Adipocyte (in vitro differentiated cells): Measurements from ENCODE around the gene TCOF1.

Experiments used
- DNase-seq: peaks from one replicate; pipeline ENCODE4 v3.0.0-alpha.2; 2015; ENCODE audit warnings: low read depth
- H3K27me3 ChIP-seq: replicated peaks from 2 replicates; pipeline ENCODE4 v1.7.0; 2013; ENCODE audit warnings: mild to moderate bottlenecking, low read length, moderate library complexity; ENCODE audit not compliant: control insufficient read depth, insufficient read depth
- H3K36me3 ChIP-seq: 2 replicates; pipeline ENCODE4 v1.7.0; 2013; ENCODE audit warnings: low read length, mild to moderate bottlenecking, moderate library complexity; ENCODE audit not compliant: control insufficient read depth, insufficient read depth, severe bottlenecking
- H3K4me1 ChIP-seq: 2 replicates; pipeline ENCODE4 v1.7.0; 2013; ENCODE audit warnings: mild to moderate bottlenecking, low read length, moderate library complexity; ENCODE audit not compliant: control insufficient read depth, insufficient read depth
- H3K4me3 ChIP-seq: 2 replicates; pipeline ENCODE4 v1.7.0; 2013; ENCODE audit warnings: mild to moderate bottlenecking, low read length, moderate library complexity
- H3K9ac ChIP-seq: 2 replicates; pipeline ENCODE4 v1.7.0; 2013; ENCODE audit warnings: mild to moderate bottlenecking, low read length, moderate library complexity
- H3K9me3 ChIP-seq: 2 replicates; pipeline ENCODE4 v1.7.0; 2013; ENCODE audit warnings: mild to moderate bottlenecking, low read length, moderate library complexity; ENCODE audit not compliant: control insufficient read depth

The TCOF1 gene

GRCh38 chr5:150327139-150327538, 30.4 kb upstream of the TCOF1 start:
- H3K27me3 ChIP-seq, result peaks cover 4% of the 10 kb centered on the region
- no peaks in the 10 kb centered on the region for H3K36me3 ChIP-seq
- peaks cover 20% of the 10 kb centered on the region for H3K4me1 ChIP-seq
- no peaks in the 10 kb centered on the region for H3K9me3 ChIP-seq
- DNase-seq, result no peak
- no peak overlapping the region for H3K4me3 ChIP-seq
- no peak overlapping the region for H3K9ac ChIP-seq

GRCh38 chr5:150328515-150328914, 29.0 kb upstream of the TCOF1 start:
- Histone ChIP-seq H3K9me3 (no peaks in the 10 kb centered on the region), H3K9ac (no peak overlapping the region), H3K4me1 (peaks cover 20% of the 10 kb centered on the region), H3K4me3 (no peak overlapping the region), H3K27me3 (peaks cover 4% of the 10 kb centered on the region), H3K36me3 (no peaks in the 10 kb centered on the region)
- DNase-seq, result no peak

DNA sequence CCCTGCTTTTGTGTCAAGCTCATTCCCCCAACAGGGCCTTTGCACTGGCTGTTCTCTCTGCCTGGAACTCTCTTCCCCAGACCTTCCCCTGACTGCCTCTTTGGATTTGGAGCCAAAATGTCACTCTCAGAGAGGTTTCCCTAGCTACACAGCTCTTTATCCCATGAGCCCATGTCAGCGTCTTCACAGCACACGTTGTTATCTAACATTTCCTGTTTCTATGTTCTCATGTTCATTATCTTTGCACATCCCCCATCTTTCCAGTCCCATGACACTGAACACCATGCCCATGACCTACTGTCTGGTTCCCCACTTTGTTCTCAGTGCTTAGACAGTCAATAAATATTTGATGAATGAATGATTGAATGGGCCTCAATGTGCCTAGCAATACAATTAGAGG, 28.5 kb upstream of the TCOF1 start:
- DNase-seq, result no peak
- no peaks in the 10 kb centered on the region for H3K36me3 ChIP-seq
- peaks cover 20% of the 10 kb centered on the region for H3K4me1 ChIP-seq
- no peak overlapping the region for H3K4me3 ChIP-seq
- peaks cover 4% of the 10 kb centered on the region for H3K27me3 ChIP-seq
- no peaks in the 10 kb centered on the region for H3K9me3 ChIP-seq
- H3K9ac ChIP-seq, result no peak overlapping the region

- Histone ChIP-seq H3K27me3 (peaks cover 4% of the 10 kb centered on the region), H3K4me3 (no peak overlapping the region), H3K9ac (no peak overlapping the region), H3K36me3 (no peaks in the 10 kb centered on the region), H3K9me3 (no peaks in the 10 kb centered on the region), H3K4me1 (peaks cover 20% of the 10 kb centered on the region)
- no peak for DNase-seq
Measured at GRCh38 chr5:150329881-150330876, 27.3 kb upstream of the TCOF1 start.

- Histone ChIP-seq H3K9ac (no peak overlapping the region), H3K9me3 (no peaks in the 10 kb centered on the region), H3K27me3 (no peaks in the 10 kb centered on the region), H3K36me3 (no peaks in the 10 kb centered on the region), H3K4me3 (no peak overlapping the region), H3K4me1 (peaks cover 18% of the 10 kb centered on the region)
- no peak for DNase-seq
Measured at GRCh38 chr5:150333400-150333799, 24.1 kb upstream of the TCOF1 start.

DNA sequence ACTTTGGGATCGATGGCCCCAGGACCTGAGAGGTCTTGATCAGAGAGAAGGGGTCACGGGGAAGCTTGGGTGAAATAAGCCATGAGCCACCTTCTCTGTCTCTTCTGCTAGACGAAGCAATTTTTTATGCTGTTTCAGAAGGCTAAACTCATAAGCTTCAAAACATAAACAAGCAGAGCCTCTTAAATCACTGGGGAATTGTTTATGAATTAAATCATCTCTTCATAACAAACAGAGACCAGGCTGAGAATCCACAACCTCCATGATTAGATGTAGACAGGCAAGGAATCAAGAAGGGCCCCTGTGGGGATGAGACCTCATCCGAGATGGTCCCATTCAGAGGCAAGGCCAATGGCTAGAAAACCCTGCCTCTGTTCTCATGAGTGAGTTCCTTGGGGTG, 21.7 kb upstream of the TCOF1 start:
- Histone ChIP-seq H3K4me3 (no peak overlapping the region), H3K4me1 (no peaks in the 10 kb centered on the region), H3K9ac (no peak overlapping the region), H3K9me3 (no peaks in the 10 kb centered on the region), H3K27me3 (no peaks in the 10 kb centered on the region), H3K36me3 (no peaks in the 10 kb centered on the region)
- DNase-seq, result peak; percentile 15

DNA sequence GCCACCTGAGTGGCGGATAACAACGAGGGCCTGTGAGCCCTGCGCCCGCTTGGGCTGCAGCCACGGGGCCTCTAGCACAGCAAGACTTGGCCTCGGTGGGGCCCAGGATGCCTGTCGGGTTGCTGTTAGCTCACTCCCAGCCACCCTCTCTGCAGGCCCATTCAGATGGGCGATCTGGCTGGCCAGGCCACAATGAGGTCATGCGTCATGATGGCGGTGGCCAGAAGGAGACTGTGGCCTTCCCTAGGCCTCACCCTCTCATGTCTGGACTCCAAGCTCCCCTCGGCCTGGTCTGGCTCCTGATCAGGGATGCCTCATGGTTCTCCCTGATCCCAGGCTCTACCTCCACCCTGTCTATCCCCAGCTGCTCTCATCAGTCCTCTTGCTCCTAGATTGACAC, 19.0 kb upstream of the TCOF1 start:
- Histone ChIP-seq H3K9ac (no peak overlapping the region), H3K36me3 (no peaks in the 10 kb centered on the region), H3K4me1 (no peaks in the 10 kb centered on the region), H3K27me3 (no peaks in the 10 kb centered on the region), H3K9me3 (no peaks in the 10 kb centered on the region), H3K4me3 (no peak overlapping the region)
- no peak for DNase-seq

DNA sequence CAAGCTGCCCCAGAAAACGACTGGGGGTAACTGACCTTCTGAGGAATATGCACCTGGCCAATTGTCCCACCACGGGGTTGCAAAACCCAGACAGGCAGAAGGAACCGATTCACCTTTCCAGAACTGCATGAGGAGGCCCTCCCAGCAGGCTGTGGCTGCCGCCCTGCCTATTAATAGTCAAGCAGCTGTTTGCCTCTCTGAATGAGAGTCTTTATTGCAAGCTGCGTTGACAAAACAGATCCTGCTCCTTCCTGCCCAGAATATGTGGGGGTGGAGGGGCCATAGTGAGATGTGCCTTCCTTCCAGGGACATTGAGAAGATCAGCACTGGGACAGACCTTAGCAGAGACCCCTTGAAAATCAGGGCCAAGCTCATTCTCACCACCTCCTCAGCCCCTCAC, 18.3 kb upstream of the TCOF1 start:
- no peaks in the 10 kb centered on the region for H3K36me3 ChIP-seq

GRCh38 chr5:150339841-150340240, 17.7 kb upstream of the TCOF1 start:
- Histone ChIP-seq H3K9me3 (no peaks in the 10 kb centered on the region), H3K4me1 (no peaks in the 10 kb centered on the region)

More for the DNA sequence above, 18.3 kb upstream of the TCOF1 start:
- H3K9ac ChIP-seq, result no peak overlapping the region
- no peaks in the 10 kb centered on the region for H3K4me1 ChIP-seq
- no peak for DNase-seq
- H3K4me3 ChIP-seq, result no peak overlapping the region
- H3K9me3 ChIP-seq, result no peaks in the 10 kb centered on the region
- H3K27me3 ChIP-seq, result no peaks in the 10 kb centered on the region

GRCh38 chr5:150340614-150341255, 16.8 kb upstream of the TCOF1 start:
- no peaks in the 10 kb centered on the region for H3K9me3 ChIP-seq
- no peaks in the 10 kb centered on the region for H3K27me3 ChIP-seq
- no peaks in the 10 kb centered on the region for H3K4me1 ChIP-seq
- no peak overlapping the region for H3K9ac ChIP-seq
- no peak for DNase-seq
- H3K4me3 ChIP-seq, result no peak overlapping the region
- H3K36me3 ChIP-seq, result no peaks in the 10 kb centered on the region

More at GRCh38 chr5:150339841-150340240, 17.7 kb upstream of the TCOF1 start:
- no peak overlapping the region for H3K9ac ChIP-seq
- DNase-seq, result no peak
- H3K36me3 ChIP-seq, result no peaks in the 10 kb centered on the region
- no peaks in the 10 kb centered on the region for H3K27me3 ChIP-seq
- H3K4me3 ChIP-seq, result no peak overlapping the region

DNA sequence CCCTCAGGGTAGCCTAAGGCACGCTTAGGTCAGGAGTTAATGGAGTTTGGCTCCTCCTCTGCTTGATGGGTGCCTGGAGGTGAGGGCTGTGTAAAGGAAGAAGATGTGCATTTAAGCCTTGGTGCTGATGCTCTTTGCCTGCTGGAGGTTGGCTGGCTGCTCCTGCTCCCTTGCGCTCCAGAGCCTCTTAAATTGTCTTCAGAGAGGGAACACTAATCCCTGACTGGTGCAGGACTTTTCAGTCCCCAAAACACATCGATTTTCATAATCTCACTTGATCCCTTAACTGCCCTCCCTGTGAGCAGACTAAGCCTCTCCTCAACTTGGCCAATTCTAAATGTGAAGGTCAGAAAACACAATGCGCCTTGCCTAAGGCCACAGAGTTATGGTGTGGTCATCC, 16.2 kb upstream of the TCOF1 start:
- H3K36me3 ChIP-seq, result no peaks in the 10 kb centered on the region
- DNase-seq, result no peak
- H3K27me3 ChIP-seq, result no peaks in the 10 kb centered on the region
- H3K4me3 ChIP-seq, result no peak overlapping the region
- H3K4me1 ChIP-seq, result no peaks in the 10 kb centered on the region
- H3K9me3 ChIP-seq, result no peaks in the 10 kb centered on the region
- no peak overlapping the region for H3K9ac ChIP-seq
